GM12878 (cell line): Measurements from ENCODE around the gene CSMD2. TPM values are rescaled to one million over a fixed set of nuclear protein-coding genes. Genes with fewer than 3 reads are reported as not detected.

Experiments
- ATAC-seq: fragments of 200-7000 bp; cut with Tn5 transposase; 3 replicates; pipeline ENCODE4 v1.9.1; 2020; ENCODE audit warnings: mild to moderate bottlenecking, moderate library complexity
- BruUV-seq: library from RNA; stranded (reverse); fragments of 400-500 nt; replicated peaks from 2 replicates; lab custom pipeline; 2021; lab: Mats Ljungman, UMichigan
- CTCF ChIA-PET: fragments of 300-600 bp; sonication (Branson Sonifier 250); formaldehyde crosslinking; extraction: SDS; loops from one replicate; lab custom pipeline; 2021; ENCODE audit warnings: inconsistent platforms; lab: Yijun Ruan, JAX
- POLR2A ChIA-PET: fragments of 350-600 bp; formaldehyde crosslinking; extraction: SDS; loops from one replicate; lab custom pipeline; 2021; ENCODE audit warnings: inconsistent platforms; lab: Charles Lee
- RAD21 ChIA-PET: fragments of 300-600 bp; sonication (Branson Sonifier 250); formaldehyde crosslinking; loops from one replicate; lab custom pipeline; 2023; ENCODE audit warnings: antibody characterized with exemption; ENCODE audit not compliant: unreplicated experiment; lab: Charles Lee
- SMC1A ChIA-PET: fragments of 300-600 bp; sonication (Branson Sonifier 250); formaldehyde crosslinking; loops from one replicate; lab custom pipeline; 2023; ENCODE audit not compliant: unreplicated experiment, uncharacterized antibody; lab: Charles Lee
- DNase-seq: peaks from one replicate; pipeline ENCODE4 v3.0.0-alpha.2; 2011; ENCODE audit warnings: low read depth, low spot score
- FAIRE-seq: peaks from 3 replicates; lab custom pipeline; 2011; peaks lifted over from hg19 to GRCh38; lab: Jason Lieb, UNC
- H2AFZ ChIP-seq: 2 replicates; pipeline ENCODE4 v1.6.0; 2011; ENCODE audit warnings: low read depth, low read length, control low read depth; ENCODE audit not compliant: control insufficient read depth
- H3K27ac ChIP-seq: 2 replicates; pipeline ENCODE4 v1.5.1; 2011; ENCODE audit warnings: control low read depth; ENCODE audit not compliant: control insufficient read depth, insufficient read depth
- H3K27me3 ChIP-seq, 2 experiments: replicated peaks in 1 of 2; 2 replicates each; pipeline versions ENCODE4 v1.6.0 to v1.6.1; 2011; ENCODE audit warnings: low read length in 1 of 2; ENCODE audit not compliant: control insufficient read depth in 2 of 2, insufficient read depth in 2 of 2
- H3K36me3 ChIP-seq, 2 experiments: 2 replicates each; pipeline ENCODE4 v1.5.1; 2011; ENCODE audit warnings: low read length in 1 of 2; ENCODE audit not compliant: control insufficient read depth in 2 of 2, insufficient read depth in 2 of 2
- H3K4me1 ChIP-seq: 2 replicates; pipeline ENCODE4 v1.6.1; 2011; ENCODE audit warnings: mild to moderate bottlenecking, low read length, moderate library complexity, mixed read lengths; ENCODE audit not compliant: control insufficient read depth, insufficient read depth
- H3K4me2 ChIP-seq: 2 replicates; pipeline ENCODE4 v1.6.0; 2011; ENCODE audit warnings: control low read depth; ENCODE audit not compliant: control insufficient read depth, insufficient read depth
- H3K4me3 ChIP-seq: fragments of 200-600 bp; sonication (generic); 2 replicates; pipeline ENCODE4 v1.5.1; 2016
- H3K79me2 ChIP-seq: 2 replicates; pipeline ENCODE4 v1.6.0; 2011; ENCODE audit warnings: low read length; ENCODE audit not compliant: control insufficient read depth, insufficient read depth
- H3K9ac ChIP-seq: 2 replicates; pipeline ENCODE4 v1.8.0; 2011; ENCODE audit warnings: low read length, control low read depth, mixed read lengths; ENCODE audit not compliant: control insufficient read depth, insufficient read depth
- H3K9me3 ChIP-seq: replicated peaks from 3 replicates; pipeline ENCODE4 v1.5.1; 2011; ENCODE audit warnings: mild to moderate bottlenecking, low read length; ENCODE audit not compliant: control insufficient read depth, insufficient read depth
- H4K20me1 ChIP-seq: 2 replicates; pipeline ENCODE4 v1.6.0; 2011; ENCODE audit not compliant: control insufficient read depth, insufficient read depth
- FOXM1 ChIP-seq: IDR thresholded peaks from 2 replicates; pipeline ENCODE4 v1.6.1; 2012; ENCODE audit warnings: low read depth, mild to moderate bottlenecking, inconsistent platforms, low read length, moderate library complexity
- KAT2A ChIP-seq: conservative IDR thresholded peaks from 2 replicates; pipeline ENCODE4 v1.6.1; 2011; ENCODE audit warnings: low read depth, low read length; ENCODE audit not compliant: control insufficient read depth
- NFYB ChIP-seq: IDR thresholded peaks from 2 replicates; pipeline ENCODE4 v1.6.1; 2011; ENCODE audit warnings: low read depth, mild to moderate bottlenecking, low read length, improper control_type of control experiment, moderate library complexity; ENCODE audit not compliant: insufficient read depth
- NR2C1 ChIP-seq: fragments of 450-650 bp; IDR thresholded peaks from 2 replicates; pipeline ENCODE4 v1.6.1; 2017; ENCODE audit warnings: antibody characterized with exemption, mild to moderate bottlenecking, moderate library complexity
- PAX8 ChIP-seq: fragments of 450-650 bp; IDR thresholded peaks from 2 replicates; pipeline ENCODE4 v1.6.1; 2017; ENCODE audit warnings: mild to moderate bottlenecking, moderate library complexity
- RUNX3 ChIP-seq: IDR thresholded peaks from 2 replicates; pipeline ENCODE4 v1.6.1; 2012; ENCODE audit warnings: low read length, inconsistent platforms
- SPI1 ChIP-seq: IDR thresholded peaks from 2 replicates; pipeline ENCODE4 v1.6.1; 2011; ENCODE audit warnings: low read depth, mild to moderate bottlenecking, low read length, moderate library complexity, borderline replicate concordance; ENCODE audit not compliant: insufficient read depth
- STAT3 ChIP-seq: IDR thresholded peaks from 2 replicates; pipeline ENCODE4 v1.6.1; 2011; ENCODE audit warnings: low read depth, low read length, improper control_type of control experiment
- YBX1 ChIP-seq: fragments of 450-650 bp; IDR thresholded peaks from 2 replicates; pipeline ENCODE4 v1.6.1; 2016; ENCODE audit warnings: antibody characterized with exemption
- WGBS: methylation state at CpG from one replicate; pipeline ENCODE4 v1.1.6; 2016; ENCODE audit warnings: low lambda C conversion rate; ENCODE audit not compliant: insufficient replicate concordance, insufficient coverage; ENCODE audit errors: missing lambda C conversion rate; 5-methylcytosine and 5-hydroxymethylcytosine counted together
- in situ Hi-C: fragments of 300-500 bp; cut with MboI; formaldehyde crosslinking; loops from 9 replicates; pipeline ENCODE4 v1.14.3; 2018; ENCODE audit warnings: mixed read lengths
- intact Hi-C: fragments of 100-400 bp; cut with micrococcal nuclease; formaldehyde crosslinking; loops from one replicate; pipeline ENCODE4 v1.14.2; 2022; ENCODE audit not compliant: unreplicated experiment
- polyA plus RNA-seq, 11 experiments: library from polyadenylated mRNA; depleted of rRNA in 4 of 11; unstranded in 6 of 11; stranded (reverse) in 5 of 11; fragments of >200 nt; fragmentation: Nextera tagmentation in 4 of 11; fragmentation: Illumina TruSeq in 1 of 11; extraction: Ambion mirVana in 4 of 11; extraction: Trizol in 1 of 11; gene quantifications; 1 replicate in 1 of 11; 2 replicates in 10 of 11; pipeline versions ENCODE4 v1.2.1 to v1.2.3, GENCODE V29; 2011 to 2016; ENCODE audit warnings: inconsistent platforms in 2 of 11, missing spikeins in 2 of 11, low read depth in 1 of 11
- total RNA-seq, 4 experiments: library from RNA; depleted of rRNA in 3 of 4; stranded (reverse); fragments of >200 nt in 3 of 4; fragmentation: Illumina TruSeq in 1 of 4; extraction: Trizol in 1 of 4; gene quantifications; 2 replicates each; pipeline versions ENCODE4 v1.2.1 to v1.2.3, GENCODE V29; 2013 to 2021
- TF ChIP-seq, protein P1 (sequence below): fragments of 450-650 bp; IDR thresholded peaks from 2 replicates; pipeline ENCODE4 v1.6.1; 2017; ENCODE audit warnings: low read depth, mild to moderate bottlenecking, moderate library complexity
- TF ChIP-seq, protein P2 (sequence below): IDR thresholded peaks from 2 replicates; pipeline ENCODE4 v1.6.1; 2012; ENCODE audit warnings: mild to moderate bottlenecking, low read depth, low read length

Gene CSMD2
- total and polyA plus RNA-seq, 10 of the 15 experiments (the other 5 are each of a cell fraction or from before 2014, with no cell fraction given) = under 0.01 TPM; not detected in 9

DNA sequence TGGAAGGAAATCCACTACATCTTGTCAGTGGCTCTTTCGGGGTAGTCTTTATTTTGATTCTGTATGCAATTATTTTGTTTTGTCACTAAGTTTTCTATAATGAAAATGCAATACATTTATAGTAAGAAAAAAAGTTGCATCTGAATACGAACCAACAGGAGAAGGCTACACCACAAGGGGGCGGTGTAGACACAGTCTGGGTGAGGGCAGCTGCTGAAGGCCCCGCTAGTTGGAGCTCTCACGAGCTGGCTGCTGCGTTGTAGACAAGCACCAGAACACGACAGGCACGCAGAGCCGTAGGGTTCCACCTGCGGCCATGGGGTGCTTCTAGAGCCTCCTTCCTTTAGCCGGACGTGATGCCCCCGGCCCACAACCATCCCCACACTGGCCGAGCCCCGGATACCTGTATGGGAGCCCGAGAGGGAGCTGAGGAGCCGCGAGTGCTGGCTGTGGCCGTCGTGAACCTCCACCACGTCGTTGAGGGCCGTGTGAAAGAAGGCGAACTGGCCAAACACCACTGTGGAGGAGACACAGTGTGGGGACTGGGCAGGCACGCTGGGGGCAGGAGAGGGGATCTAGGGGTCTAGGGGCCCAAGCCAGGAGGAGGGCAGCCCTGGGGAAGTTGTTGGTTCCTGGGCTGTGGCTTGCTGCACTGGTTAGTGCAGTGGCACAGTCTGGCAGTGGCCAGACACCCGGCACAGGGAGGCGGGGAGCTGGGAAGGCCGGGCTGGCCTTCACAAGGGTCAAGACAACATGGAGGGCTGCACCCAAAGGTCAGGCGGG, 531.8 kb downstream of the CSMD2 start (continued):
- no peak for TF ChIP-seq NFYB
- peak; percentile 22; the same call in 1 of the 2 replicates for TF ChIP-seq RUNX3
- TF ChIP-seq KAT2A = no peak

DNA sequence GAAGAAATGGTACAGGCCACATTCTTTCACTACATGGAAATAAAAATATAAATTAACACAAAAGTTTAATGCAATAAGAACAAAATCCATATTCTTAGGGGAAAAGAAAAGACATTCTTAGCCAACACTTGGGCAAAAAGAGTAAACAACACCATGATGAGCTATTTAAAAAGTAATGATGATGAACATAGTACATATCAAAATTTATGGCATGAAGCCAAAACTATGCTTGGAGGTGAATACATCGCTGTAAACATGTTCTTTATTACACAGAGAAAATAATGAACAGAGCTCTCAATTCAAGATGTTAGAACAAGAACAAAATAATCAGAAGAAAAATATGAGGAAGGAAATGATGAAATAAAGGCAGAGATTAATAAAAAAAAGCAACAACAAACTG, 534.3 kb downstream of the CSMD2 start:
- H3K36me3 ChIP-seq = no peaks in the 10 kb centered on the region
- H3K4me1 ChIP-seq = no peaks in the 10 kb centered on the region
- no peak for DNase-seq
- no peaks in the 10 kb centered on the region; a peak in 2 of 4 replicates for H3K27me3 ChIP-seq
- in situ Hi-C loops = loop anchor here (10.0 kb wide), 3 partner anchors 534 to 1114 kb away; partner anchors contain the start of gene CSMD2
- intact Hi-C loops = loop anchor here (10.0 kb wide), 1 partner anchor 384 kb away; no protein-coding TSS in a partner anchor
- H3K9ac ChIP-seq = no peak overlapping the region
- H3K4me2 ChIP-seq = no peak overlapping the region
- no peaks in the 10 kb centered on the region for H3K79me2 ChIP-seq
- TF ChIP-seq, protein P1, sequence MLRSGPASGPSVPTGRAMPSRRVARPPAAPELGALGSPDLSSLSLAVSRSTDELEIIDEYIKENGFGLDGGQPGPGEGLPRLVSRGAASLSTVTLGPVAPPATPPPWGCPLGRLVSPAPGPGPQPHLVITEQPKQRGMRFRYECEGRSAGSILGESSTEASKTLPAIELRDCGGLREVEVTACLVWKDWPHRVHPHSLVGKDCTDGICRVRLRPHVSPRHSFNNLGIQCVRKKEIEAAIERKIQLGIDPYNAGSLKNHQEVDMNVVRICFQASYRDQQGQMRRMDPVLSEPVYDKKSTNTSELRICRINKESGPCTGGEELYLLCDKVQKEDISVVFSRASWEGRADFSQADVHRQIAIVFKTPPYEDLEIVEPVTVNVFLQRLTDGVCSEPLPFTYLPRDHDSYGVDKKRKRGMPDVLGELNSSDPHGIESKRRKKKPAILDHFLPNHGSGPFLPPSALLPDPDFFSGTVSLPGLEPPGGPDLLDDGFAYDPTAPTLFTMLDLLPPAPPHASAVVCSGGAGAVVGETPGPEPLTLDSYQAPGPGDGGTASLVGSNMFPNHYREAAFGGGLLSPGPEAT = no peak
- no peak for TF ChIP-seq NR2C1
- no peak for TF ChIP-seq SPI1
- TF ChIP-seq STAT3 = no peak
- TF ChIP-seq YBX1 = no peak
- TF ChIP-seq PAX8 = no peak
- TF ChIP-seq FOXM1 = no peak
- TF ChIP-seq, protein P2, sequence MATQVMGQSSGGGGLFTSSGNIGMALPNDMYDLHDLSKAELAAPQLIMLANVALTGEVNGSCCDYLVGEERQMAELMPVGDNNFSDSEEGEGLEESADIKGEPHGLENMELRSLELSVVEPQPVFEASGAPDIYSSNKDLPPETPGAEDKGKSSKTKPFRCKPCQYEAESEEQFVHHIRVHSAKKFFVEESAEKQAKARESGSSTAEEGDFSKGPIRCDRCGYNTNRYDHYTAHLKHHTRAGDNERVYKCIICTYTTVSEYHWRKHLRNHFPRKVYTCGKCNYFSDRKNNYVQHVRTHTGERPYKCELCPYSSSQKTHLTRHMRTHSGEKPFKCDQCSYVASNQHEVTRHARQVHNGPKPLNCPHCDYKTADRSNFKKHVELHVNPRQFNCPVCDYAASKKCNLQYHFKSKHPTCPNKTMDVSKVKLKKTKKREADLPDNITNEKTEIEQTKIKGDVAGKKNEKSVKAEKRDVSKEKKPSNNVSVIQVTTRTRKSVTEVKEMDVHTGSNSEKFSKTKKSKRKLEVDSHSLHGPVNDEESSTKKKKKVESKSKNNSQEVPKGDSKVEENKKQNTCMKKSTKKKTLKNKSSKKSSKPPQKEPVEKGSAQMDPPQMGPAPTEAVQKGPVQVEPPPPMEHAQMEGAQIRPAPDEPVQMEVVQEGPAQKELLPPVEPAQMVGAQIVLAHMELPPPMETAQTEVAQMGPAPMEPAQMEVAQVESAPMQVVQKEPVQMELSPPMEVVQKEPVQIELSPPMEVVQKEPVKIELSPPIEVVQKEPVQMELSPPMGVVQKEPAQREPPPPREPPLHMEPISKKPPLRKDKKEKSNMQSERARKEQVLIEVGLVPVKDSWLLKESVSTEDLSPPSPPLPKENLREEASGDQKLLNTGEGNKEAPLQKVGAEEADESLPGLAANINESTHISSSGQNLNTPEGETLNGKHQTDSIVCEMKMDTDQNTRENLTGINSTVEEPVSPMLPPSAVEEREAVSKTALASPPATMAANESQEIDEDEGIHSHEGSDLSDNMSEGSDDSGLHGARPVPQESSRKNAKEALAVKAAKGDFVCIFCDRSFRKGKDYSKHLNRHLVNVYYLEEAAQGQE = no peak
- no peaks in the 10 kb centered on the region for H3K9me3 ChIP-seq
- 0% methylated on average over 1 of the region's 1 CpG for WGBS
- H2AFZ ChIP-seq = no peak overlapping the region
- ChIA-PET SMC1A (no interaction called here), RAD21 (interaction anchor here (1.1 kb wide), 1 partner anchor 335 kb away, joined by 3 read pairs; no protein-coding TSS in a partner anchor), POLR2A (no interaction called here), CTCF (interaction anchor here (1.0 to 4.0 kb wide), 11 partner anchors 11 to 1116 kb away, joined by 3 to 20 read pairs (median 4); no protein-coding TSS in a partner anchor)
- no peak overlapping the region for H3K27ac ChIP-seq
- ATAC-seq = no peak
- FAIRE-seq = no peak
- peaks cover 2% of the 10 kb centered on the region; the same call in 1 of the 2 replicates for H4K20me1 ChIP-seq
- BruUV-seq = no TSS peak
- H3K4me3 ChIP-seq = no peak overlapping the region
